SU-DHL-6 (cell line): ENCODE data around the gene GOLGA1.

Experiments
- EZH2phosphoT487 ChIP-seq: fragments of 200-600 bp; sonication (generic), shearing (Covaris generic); conservative IDR thresholded peaks from 2 replicates; pipeline ENCODE4 v1.6.1; 2018; ENCODE audit warnings: mild to moderate bottlenecking, antibody characterized with exemption, low read length, moderate library complexity, mixed read lengths
- TF ChIP-seq, protein P1 (sequence below): fragments of 200-600 bp; sonication (generic); IDR thresholded peaks from one replicate; pipeline ENCODE4 v1.5.1; 2017; ENCODE audit warnings: antibody characterized with exemption, mild to moderate bottlenecking, low read length, moderate library complexity; ENCODE audit not compliant: insufficient read depth, poor library complexity, severe bottlenecking

GRCh38 chr9:124868511-124869465 is 72.1 kb downstream of the GOLGA1 start:
- TF ChIP-seq, protein P1, sequence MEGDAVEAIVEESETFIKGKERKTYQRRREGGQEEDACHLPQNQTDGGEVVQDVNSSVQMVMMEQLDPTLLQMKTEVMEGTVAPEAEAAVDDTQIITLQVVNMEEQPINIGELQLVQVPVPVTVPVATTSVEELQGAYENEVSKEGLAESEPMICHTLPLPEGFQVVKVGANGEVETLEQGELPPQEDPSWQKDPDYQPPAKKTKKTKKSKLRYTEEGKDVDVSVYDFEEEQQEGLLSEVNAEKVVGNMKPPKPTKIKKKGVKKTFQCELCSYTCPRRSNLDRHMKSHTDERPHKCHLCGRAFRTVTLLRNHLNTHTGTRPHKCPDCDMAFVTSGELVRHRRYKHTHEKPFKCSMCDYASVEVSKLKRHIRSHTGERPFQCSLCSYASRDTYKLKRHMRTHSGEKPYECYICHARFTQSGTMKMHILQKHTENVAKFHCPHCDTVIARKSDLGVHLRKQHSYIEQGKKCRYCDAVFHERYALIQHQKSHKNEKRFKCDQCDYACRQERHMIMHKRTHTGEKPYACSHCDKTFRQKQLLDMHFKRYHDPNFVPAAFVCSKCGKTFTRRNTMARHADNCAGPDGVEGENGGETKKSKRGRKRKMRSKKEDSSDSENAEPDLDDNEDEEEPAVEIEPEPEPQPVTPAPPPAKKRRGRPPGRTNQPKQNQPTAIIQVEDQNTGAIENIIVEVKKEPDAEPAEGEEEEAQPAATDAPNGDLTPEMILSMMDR = peak; percentile 39
- no peak for TF ChIP-seq EZH2phosphoT487
